Measurements from ENCODE around the gene TEN1. TPM values are rescaled to one million over a fixed set of nuclear protein-coding genes. Genes with fewer than 3 reads are reported as not detected.
A peak's percentile ranks its signal among the peaks of the same experiment; 100 is the strongest.

The TEN1 gene
- total and polyA plus RNA-seq, 2 of the 13 experiments (the other 11 are each of a cell fraction or from before 2014, with no cell fraction given): 18.0 to 21.3 TPM

DNA sequence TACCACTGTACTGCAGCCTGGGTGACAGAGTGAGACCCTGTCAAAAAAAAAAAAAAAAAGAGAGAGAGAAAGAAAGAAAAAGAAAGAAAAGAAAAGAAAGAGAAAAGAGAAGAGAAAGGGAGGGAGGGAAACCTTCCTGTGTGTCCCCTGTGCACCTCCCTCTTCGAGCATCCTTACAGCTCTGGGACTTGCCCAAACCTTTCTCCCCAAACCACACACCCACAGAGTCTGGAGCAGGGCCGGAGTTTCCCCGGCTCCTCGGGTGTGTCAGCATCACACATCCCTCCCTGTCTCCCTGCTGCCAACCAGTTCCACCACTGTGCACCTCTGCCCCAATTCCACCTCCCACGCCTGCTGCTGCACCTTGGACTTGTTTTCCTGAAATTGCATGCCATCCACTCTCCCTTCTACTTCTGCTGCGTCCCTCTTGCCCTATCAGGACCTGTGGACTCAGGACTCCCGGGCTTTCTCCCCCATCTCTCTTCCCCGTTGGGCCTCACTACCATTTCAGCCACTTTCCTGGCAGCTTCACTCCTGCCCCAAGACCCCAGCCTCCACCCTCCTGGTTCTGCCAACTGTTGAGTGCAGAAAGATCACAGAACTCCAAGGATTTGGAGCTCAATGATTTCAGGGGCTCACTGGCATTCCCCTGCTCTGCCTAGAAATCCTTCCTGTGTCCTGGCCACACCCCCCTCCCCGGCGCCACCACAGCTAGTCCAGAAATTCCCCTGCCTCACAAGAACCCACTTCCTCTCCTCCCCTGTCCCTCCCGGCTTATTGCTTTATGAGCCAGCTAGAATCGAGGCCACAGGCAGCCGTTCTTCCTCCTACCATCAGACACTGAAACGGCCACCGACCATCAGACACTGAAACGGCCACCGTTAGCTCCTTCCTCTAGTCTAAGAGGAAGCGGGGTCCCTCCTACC lies 17.9 kb downstream of the TEN1 start (continued):
- TF ChIP-seq, protein P1, sequence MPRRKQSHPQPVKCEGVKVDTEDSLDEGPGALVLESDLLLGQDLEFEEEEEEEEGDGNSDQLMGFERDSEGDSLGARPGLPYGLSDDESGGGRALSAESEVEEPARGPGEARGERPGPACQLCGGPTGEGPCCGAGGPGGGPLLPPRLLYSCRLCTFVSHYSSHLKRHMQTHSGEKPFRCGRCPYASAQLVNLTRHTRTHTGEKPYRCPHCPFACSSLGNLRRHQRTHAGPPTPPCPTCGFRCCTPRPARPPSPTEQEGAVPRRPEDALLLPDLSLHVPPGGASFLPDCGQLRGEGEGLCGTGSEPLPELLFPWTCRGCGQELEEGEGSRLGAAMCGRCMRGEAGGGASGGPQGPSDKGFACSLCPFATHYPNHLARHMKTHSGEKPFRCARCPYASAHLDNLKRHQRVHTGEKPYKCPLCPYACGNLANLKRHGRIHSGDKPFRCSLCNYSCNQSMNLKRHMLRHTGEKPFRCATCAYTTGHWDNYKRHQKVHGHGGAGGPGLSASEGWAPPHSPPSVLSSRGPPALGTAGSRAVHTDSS (CRISPR knock-in tag; conservative IDR thresholded peaks at IDR 0.05): no peak
- no peak; the same call in 1 of the 2 replicates for TF ChIP-seq ZMYM4 (CRISPR knock-in tag; IDR thresholded peaks at IDR 0.05)
- no peak; the same call in 1 of the 2 replicates for TF ChIP-seq ZNF615 (CRISPR knock-in tag; IDR thresholded peaks at IDR 0.05; ENCODE audit: borderline replicate concordance)
- TF ChIP-seq, protein P2, sequence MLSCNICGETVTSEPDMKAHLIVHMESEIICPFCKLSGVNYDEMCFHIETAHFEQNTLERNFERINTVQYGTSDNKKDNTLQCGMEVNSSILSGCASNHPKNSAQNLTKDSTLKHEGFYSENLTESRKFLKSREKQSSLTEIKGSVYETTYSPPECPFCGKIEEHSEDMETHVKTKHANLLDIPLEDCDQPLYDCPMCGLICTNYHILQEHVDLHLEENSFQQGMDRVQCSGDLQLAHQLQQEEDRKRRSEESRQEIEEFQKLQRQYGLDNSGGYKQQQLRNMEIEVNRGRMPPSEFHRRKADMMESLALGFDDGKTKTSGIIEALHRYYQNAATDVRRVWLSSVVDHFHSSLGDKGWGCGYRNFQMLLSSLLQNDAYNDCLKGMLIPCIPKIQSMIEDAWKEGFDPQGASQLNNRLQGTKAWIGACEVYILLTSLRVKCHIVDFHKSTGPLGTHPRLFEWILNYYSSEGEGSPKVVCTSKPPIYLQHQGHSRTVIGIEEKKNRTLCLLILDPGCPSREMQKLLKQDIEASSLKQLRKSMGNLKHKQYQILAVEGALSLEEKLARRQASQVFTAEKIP (CRISPR knock-in tag; IDR thresholded peaks at IDR 0.05; ENCODE audit: borderline replicate concordance): no peak
- TF ChIP-seq REXO4 (CRISPR knock-in tag; IDR thresholded peaks at IDR 0.05; ENCODE audit: borderline replicate concordance): no peak
- TF ChIP-seq, protein P3, sequence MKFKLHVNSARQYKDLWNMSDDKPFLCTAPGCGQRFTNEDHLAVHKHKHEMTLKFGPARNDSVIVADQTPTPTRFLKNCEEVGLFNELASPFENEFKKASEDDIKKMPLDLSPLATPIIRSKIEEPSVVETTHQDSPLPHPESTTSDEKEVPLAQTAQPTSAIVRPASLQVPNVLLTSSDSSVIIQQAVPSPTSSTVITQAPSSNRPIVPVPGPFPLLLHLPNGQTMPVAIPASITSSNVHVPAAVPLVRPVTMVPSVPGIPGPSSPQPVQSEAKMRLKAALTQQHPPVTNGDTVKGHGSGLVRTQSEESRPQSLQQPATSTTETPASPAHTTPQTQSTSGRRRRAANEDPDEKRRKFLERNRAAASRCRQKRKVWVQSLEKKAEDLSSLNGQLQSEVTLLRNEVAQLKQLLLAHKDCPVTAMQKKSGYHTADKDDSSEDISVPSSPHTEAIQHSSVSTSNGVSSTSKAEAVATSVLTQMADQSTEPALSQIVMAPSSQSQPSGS (CRISPR knock-in tag; IDR thresholded peaks at IDR 0.05): peak; percentile 77
- no peak for TF ChIP-seq ISX (CRISPR knock-in tag; conservative IDR thresholded peaks at IDR 0.05)
- TF ChIP-seq, protein P4, sequence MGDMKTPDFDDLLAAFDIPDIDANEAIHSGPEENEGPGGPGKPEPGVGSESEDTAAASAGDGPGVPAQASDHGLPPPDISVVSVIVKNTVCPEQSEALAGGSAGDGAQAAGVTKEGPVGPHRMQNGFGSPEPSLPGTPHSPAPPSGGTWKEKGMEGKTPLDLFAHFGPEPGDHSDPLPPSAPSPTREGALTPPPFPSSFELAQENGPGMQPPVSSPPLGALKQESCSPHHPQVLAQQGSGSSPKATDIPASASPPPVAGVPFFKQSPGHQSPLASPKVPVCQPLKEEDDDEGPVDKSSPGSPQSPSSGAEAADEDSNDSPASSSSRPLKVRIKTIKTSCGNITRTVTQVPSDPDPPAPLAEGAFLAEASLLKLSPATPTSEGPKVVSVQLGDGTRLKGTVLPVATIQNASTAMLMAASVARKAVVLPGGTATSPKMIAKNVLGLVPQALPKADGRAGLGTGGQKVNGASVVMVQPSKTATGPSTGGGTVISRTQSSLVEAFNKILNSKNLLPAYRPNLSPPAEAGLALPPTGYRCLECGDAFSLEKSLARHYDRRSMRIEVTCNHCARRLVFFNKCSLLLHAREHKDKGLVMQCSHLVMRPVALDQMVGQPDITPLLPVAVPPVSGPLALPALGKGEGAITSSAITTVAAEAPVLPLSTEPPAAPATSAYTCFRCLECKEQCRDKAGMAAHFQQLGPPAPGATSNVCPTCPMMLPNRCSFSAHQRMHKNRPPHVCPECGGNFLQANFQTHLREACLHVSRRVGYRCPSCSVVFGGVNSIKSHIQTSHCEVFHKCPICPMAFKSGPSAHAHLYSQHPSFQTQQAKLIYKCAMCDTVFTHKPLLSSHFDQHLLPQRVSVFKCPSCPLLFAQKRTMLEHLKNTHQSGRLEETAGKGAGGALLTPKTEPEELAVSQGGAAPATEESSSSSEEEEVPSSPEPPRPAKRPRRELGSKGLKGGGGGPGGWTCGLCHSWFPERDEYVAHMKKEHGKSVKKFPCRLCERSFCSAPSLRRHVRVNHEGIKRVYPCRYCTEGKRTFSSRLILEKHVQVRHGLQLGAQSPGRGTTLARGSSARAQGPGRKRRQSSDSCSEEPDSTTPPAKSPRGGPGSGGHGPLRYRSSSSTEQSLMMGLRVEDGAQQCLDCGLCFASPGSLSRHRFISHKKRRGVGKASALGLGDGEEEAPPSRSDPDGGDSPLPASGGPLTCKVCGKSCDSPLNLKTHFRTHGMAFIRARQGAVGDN (CRISPR knock-in tag; IDR thresholded peaks at IDR 0.05): peak; percentile 96
- TF ChIP-seq, protein P5, sequence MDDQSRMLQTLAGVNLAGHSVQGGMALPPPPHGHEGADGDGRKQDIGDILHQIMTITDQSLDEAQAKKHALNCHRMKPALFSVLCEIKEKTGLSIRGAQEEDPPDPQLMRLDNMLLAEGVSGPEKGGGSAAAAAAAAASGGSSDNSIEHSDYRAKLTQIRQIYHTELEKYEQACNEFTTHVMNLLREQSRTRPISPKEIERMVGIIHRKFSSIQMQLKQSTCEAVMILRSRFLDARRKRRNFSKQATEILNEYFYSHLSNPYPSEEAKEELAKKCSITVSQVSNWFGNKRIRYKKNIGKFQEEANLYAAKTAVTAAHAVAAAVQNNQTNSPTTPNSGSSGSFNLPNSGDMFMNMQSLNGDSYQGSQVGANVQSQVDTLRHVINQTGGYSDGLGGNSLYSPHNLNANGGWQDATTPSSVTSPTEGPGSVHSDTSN (CRISPR knock-in tag; IDR thresholded peaks at IDR 0.05; ENCODE audit: borderline replicate concordance): no peak
- TF ChIP-seq, protein P6, sequence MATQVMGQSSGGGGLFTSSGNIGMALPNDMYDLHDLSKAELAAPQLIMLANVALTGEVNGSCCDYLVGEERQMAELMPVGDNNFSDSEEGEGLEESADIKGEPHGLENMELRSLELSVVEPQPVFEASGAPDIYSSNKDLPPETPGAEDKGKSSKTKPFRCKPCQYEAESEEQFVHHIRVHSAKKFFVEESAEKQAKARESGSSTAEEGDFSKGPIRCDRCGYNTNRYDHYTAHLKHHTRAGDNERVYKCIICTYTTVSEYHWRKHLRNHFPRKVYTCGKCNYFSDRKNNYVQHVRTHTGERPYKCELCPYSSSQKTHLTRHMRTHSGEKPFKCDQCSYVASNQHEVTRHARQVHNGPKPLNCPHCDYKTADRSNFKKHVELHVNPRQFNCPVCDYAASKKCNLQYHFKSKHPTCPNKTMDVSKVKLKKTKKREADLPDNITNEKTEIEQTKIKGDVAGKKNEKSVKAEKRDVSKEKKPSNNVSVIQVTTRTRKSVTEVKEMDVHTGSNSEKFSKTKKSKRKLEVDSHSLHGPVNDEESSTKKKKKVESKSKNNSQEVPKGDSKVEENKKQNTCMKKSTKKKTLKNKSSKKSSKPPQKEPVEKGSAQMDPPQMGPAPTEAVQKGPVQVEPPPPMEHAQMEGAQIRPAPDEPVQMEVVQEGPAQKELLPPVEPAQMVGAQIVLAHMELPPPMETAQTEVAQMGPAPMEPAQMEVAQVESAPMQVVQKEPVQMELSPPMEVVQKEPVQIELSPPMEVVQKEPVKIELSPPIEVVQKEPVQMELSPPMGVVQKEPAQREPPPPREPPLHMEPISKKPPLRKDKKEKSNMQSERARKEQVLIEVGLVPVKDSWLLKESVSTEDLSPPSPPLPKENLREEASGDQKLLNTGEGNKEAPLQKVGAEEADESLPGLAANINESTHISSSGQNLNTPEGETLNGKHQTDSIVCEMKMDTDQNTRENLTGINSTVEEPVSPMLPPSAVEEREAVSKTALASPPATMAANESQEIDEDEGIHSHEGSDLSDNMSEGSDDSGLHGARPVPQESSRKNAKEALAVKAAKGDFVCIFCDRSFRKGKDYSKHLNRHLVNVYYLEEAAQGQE (IDR thresholded peaks at IDR 0.05; ENCODE audit: borderline replicate concordance in 1 of 2, low read depth in 1 of 2, low read length in 2 of 2): peak in 1 of 2 experiments; percentile 50; a peak in 2 of 4 replicates
- TF ChIP-seq ZNF614 (CRISPR knock-in tag; IDR thresholded peaks at IDR 0.05; ENCODE audit: borderline replicate concordance): peak; percentile 86; the same call in 1 of the 2 replicates
- TF ChIP-seq IKZF1 (IDR thresholded peaks at IDR 0.05): no peak

All from HepG2 (cell line).